Stimulated activated CD4-positive, alpha-beta T cell treated with anti-CD3 and anti-CD28 coated beads, TNF-alpha, amount 100 ng/mL, for 24 hours (primary cell): ENCODE measurements around the gene TTC28.
"Not testable (repeated sequence)": the region's sequence is repeated elsewhere in the genome, so short reads cannot be mapped to it uniquely, and the experiment has no call there.

Source experiments
- DNase-seq, 3 experiments: peaks; one replicate each; pipeline ENCODE4 v3.0.0-alpha.2; 2020; ENCODE audit warnings: low read depth in 3 of 3

The TTC28 gene

GRCh38 chr22:28406246-28406645 lies 273.4 kb downstream of the TTC28 start:
- no peak for DNase-seq

GRCh38 chr22:28405588-28405987 lies 274.1 kb downstream of the TTC28 start:
- no peak for DNase-seq

DNA sequence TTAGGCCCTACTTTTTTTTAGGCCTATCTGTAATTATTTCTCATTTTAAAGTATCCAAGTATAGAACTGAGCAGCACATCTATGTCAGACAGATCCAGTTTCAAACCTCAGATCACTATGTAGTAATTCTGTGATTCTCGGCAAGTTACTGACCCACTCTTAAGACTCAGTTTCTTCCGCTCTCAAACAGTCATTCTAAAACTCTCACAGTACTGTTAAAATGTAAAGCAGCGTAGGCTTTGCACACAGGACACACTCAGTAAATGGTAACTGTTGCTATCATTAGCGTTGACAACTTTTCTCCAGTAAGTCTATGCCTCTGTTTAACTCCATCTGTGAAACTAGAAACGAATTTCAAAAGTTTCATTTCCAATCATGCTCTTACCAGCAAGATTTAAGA lies 277.1 kb downstream of the TTC28 start:
- no peak for DNase-seq

GRCh38 chr22:28402060-28402459 lies 277.6 kb downstream of the TTC28 start:
- no peak for DNase-seq

- no peak for DNase-seq
Observed at GRCh38 chr22:28398981-28399380, 280.7 kb downstream of the TTC28 start.

DNA sequence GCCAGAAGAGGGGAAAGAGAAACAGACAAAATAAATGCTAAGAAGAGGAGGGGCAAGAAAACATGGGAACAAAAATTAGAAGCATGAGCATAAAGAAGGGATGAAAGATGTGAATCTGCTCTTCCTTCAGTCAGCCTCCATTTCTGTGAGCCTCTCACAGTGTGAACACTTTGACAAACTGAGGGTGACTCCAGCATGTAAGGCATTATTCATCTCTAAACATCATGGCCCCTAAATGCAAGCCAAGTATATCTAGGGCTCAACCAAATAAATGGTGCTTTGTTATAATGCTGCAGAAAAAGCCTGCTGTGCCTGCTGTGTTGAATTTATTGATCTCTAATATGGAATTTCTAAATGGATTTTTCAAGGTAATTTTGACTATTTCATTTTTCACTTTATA lies 281.3 kb downstream of the TTC28 start:
- no peak for DNase-seq

GRCh38 chr22:28397306-28397705 lies 282.3 kb downstream of the TTC28 start:
- no peak for DNase-seq

DNA sequence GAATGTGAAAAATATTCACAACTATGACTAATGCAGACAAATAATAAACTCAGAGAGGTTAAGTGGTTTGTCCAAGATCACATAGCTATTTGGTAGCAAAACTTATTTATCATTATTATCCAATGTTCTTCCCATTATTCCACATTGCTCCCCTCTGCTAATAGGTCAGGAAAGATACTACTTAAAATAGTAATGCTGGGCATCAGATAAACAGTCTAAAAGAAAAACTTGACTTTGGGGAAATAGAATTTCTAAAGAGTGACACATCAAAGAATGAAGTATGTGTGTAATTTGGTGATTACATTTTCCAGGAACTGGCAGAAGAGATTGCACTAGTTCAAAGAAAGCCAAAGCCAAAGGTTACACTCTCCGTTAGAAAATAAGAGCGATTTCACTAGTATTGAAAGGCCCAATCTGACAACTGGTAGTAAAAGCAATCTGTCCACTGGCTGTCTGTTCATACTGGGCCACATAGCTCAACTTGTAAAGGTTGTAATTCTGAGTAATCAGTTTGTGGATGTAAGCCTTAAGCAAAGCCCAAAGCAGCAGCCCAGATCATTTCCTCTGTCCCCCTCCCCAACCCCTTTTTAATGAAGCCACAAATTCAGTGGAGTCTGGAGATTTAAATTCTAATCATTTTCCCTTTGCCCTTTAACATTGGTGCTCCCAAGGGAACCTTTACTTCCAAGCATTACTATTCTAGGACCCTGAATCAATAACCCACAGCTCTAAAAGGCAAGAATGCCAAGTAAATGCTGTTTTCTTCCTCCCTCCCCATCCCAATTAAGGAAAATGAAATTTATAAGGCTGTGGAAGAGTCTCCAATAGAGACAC lies 283.5 kb downstream of the TTC28 start:
- DNase-seq, result no peak

DNA sequence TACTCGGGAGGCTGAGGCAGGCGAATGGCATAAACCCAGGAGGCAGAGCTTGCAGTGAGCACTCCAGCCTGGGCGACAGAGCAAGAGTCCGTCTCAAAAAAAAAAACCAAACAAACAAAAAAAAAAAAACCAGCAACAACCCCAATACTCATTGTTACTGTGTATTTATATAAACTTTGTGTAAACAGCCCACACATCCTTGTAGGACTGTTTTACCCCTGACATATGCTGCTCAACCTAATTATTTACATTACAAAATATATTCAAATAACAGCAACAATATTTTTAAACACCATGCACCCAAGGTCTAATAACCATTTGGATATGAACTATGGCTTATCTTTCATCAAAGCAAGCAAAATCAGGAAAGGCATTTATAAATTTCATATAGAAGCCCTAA lies 284.1 kb downstream of the TTC28 start:
- no peak for DNase-seq

DNA sequence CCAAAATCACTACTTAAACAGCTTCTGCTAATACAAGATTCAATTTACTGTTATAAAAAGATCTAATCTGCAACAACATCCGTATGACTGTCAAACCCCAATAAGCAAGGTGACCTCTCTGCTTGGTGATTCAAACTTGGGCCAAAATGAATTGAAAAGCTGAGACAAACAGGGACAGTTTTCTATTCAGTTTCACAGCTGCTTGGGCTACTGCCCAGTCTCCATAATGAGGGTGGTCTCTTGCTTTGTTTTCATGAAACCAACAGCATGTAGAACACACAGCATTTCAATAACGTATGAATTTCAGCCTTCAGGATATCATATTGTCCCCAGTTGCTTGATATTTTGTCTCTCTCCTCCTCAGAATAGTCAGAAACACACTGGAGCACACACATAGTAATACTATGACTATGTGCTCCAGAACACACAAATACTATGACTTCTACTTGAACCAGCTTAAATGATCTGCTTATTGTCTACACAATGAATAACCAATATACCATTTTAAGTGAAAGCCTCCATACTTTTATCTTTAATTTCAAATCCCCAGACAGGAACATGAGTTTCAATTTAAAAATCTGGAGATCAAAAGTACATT lies 285.0 kb downstream of the TTC28 start:
- no peak for DNase-seq

DNA sequence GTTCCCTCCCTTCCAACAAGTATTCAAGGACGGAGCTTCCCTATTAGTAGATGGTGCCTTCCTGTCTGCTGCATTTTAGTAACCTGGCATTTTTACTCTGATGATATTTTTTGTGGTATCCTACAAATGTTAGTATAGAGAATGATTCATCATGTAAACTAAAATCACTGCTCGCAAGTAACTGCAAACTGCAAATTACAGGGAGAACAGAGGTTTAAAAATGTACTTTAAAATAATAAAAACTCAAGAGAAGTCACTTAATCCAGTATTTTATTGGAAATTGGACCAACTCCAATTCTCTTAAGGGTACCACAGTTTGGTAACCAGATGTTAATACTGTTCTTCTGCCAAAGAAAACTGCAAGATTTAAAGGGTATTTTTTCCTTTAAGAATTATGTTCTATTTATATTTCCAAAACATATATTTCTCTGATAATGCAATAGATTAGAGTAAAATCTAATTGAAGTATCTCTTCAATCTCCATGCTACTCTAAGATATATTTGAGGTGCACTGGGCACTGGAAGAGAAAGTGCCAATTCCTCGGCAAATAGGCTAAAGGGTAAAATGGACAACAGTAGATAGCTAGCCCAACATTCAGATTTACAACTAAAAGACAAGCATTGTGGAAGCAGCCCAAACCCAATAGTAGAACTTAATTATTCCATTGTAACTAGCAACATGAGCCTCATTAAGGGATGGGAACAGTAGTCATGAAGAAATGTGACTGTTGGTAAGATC lies 298.0 kb downstream of the TTC28 start:
- DNase-seq, result no peak

GRCh38 chr22:28379951-28380350 lies 299.7 kb downstream of the TTC28 start:
- no peak for DNase-seq

GRCh38 chr22:28379075-28379779 lies 300.4 kb downstream of the TTC28 start:
- no peak for DNase-seq

GRCh38 chr22:28375761-28376534 lies 303.7 kb downstream of the TTC28 start:
- DNase-seq, result no peak

DNA sequence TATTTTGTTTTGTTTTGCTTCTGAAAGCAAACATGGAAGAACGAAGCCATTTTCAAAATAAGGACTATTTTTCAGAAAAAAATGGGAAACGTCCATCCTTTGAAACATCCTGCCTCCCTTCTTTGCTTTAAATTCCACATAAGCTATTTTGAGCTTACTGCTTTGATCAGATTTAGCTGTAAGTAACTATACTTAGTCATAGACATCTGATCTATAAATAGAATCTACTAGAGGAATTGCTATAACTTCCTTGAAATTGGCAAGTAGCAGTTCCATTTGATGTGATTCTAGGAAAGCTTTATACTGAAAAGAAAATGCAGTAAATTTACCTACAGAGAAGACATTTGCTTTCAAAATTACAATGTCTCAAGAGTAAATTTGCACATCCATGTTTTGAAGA lies 305.8 kb downstream of the TTC28 start:
- DNase-seq, result no peak

DNA sequence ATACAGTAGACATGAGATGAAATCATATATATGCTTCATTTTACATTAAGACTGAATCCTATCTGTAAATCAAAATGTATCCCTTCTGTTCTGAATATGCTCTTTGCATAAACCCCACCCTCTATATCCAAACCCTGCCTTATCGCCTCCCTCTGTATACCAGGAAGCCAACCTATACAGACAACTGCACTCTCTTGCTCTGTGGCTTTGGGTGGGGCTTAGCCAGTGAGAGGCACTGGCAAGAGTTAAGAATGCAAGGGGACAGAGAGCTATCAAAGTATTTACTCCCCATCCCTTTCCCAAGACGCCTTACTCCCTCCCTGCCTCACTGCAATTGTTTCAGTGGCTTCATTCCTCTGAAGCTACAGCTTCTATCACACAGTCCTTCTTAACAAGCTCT lies 309.8 kb downstream of the TTC28 start:
- no peak for DNase-seq

DNA sequence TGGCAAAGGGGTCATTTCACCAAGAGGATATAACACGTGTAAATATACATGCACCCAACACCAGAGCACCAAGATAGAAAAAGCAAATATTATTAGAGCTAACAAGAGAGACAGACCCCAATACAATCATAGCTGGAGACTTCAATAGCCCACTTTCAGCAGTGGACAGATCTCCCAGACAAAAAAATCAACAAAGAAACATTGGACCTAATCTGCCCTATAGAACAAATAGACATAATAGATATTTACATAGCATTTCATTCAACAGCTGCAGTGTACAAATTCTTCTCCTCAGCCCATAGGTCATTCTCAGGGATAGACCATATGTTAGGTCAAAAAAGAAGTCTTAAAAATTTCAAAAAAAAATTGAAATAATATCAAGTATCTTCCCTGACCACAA lies 312.8 kb downstream of the TTC28 start:
- DNase-seq, result no peak

- DNase-seq, result no peak
Observed at GRCh38 chr22:28365371-28365770, 314.3 kb downstream of the TTC28 start.

DNA sequence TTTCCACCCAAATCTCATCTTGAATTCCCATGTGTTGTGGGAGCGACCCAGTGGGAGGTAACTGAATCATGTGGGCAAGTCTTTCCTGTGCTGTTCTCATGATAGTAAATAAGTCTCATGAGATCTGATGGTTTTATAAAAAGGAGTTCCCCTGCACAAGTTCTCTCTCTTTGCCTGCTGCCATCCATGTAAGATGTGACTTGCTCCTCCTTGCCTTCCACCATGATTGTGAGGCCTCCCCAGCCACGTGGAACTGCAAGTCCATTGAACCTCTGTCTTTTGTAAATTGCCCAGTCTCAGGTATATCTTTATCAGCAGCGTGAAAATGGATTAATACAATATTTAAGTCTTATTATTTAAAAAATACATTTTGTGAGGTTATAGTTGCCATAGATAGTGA lies 315.5 kb downstream of the TTC28 start:
- DNase-seq, result not testable (repeated sequence)

- DNase-seq, result no peak
Observed at GRCh38 chr22:28360939-28361338, 318.7 kb downstream of the TTC28 start.

DNA sequence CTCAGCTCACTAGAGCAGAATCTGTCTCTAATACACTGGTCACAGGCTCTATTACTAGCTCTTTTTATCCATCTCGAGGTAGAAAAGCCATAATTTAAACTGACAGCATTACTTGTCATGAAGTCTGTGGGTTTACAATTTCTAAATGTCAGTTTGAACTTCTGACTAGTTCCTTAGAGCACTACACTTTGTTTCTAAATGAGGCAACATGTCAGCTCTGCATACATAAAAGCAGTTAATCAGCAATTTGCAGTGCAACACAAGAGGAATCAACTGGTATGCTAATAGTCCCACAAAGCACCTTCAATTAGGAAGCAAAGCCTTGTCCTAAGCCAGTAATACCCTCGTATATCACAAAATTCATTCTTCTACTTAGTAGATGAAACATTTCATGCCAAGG lies 321.3 kb downstream of the TTC28 start:
- no peak for DNase-seq
